Epithelial cell of esophagus (primary cell): ENCODE data around the gene NHERF2.

ENCODE experiments used
- DNase-seq: peaks from one replicate; pipeline ENCODE4 v3.0.0; 2010; ENCODE audit warnings: low read depth
- H3K4me3 ChIP-seq: 2 replicates; pipeline ENCODE4 v1.5.1; 2011; ENCODE audit warnings: mild to moderate bottlenecking, low read length, control low read depth
- TF ChIP-seq, protein P1 (sequence below): IDR thresholded peaks from 2 replicates; pipeline ENCODE4 v1.5.1; 2011; ENCODE audit warnings: low read depth, mild to moderate bottlenecking, low read length, control low read depth, inconsistent platforms; ENCODE audit not compliant: insufficient read depth; ENCODE audit errors: missing control alignments

NHERF2 gene

DNA sequence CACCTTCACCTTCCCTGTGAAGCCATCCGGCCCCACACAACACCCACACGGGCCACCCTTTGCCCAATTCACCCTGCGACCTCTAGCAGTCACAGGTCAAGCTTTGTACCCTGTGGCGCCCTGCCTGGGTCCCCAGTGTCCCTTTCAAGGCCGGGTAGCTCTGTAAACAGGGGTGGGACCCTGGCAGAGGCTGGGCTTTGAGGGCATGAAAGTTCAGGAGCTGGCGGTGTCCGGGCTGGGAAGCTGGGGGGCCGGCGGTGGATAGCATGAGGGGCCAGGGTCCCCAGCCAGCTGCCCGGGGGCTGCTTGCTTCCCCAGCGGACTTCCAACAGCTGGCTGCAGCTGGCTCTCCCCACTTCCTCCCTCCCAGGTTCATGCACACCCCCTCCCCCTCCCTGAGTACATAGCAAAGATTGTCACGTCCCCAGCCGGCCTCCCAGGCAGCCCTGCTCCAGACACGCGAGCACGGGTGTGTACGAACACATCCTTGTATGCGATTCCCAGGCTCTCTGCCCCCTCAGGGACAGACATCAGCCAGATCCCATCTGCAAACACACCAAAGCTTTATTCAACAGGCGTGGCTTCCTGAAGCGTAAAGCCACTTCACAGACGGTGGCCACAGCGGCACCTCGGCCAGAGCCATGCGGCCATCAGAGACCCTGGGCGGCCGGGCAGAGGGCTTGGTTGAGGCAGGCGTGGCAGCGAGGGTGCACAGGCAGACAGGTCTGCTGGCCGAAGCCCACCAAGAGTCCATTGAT lies 12.8 kb downstream of the NHERF2 start:
- TF ChIP-seq, protein P1, sequence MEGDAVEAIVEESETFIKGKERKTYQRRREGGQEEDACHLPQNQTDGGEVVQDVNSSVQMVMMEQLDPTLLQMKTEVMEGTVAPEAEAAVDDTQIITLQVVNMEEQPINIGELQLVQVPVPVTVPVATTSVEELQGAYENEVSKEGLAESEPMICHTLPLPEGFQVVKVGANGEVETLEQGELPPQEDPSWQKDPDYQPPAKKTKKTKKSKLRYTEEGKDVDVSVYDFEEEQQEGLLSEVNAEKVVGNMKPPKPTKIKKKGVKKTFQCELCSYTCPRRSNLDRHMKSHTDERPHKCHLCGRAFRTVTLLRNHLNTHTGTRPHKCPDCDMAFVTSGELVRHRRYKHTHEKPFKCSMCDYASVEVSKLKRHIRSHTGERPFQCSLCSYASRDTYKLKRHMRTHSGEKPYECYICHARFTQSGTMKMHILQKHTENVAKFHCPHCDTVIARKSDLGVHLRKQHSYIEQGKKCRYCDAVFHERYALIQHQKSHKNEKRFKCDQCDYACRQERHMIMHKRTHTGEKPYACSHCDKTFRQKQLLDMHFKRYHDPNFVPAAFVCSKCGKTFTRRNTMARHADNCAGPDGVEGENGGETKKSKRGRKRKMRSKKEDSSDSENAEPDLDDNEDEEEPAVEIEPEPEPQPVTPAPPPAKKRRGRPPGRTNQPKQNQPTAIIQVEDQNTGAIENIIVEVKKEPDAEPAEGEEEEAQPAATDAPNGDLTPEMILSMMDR, result no peak
- no peak overlapping the region for H3K4me3 ChIP-seq
- peak; percentile 43 for DNase-seq

DNA sequence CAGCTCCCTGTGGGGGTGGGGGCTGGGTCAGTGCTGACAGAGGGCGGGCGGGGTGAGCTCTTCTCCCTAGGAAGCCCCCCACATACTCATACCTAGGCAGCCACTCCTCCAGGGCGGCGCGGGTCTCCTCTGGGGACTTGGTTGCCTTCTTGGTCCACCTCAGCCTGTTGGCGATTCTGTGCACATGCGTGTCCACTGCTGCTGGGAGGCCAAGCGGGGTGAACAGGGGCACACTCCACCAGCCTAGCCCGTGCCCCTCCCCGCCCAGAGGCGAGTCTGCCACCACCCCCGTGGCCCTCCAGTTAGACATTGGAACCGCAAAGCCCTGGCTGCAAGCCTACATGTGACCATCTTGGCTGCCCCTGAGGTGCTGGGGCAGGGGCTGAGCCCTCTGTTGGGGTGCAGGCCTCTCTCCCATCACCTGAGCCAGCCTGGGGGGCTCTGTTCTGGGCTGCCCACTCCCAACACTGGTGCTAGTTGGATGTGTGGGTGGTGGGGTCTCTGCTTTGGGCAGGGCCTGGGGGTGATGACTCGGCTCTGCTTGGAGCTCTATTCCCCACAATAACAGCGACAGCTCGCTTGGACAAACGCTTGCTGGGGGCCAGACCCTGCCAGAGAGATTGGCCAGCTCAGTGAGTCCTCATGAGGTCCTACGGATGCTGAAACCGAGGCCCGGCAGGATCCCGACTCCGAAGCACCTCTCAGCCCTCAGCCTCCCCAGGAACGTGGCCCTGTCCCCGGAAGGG lies 13.5 kb downstream of the NHERF2 start:
- TF ChIP-seq, protein P1, result no peak
- DNase-seq, result no peak
- no peak overlapping the region for H3K4me3 ChIP-seq

DNA sequence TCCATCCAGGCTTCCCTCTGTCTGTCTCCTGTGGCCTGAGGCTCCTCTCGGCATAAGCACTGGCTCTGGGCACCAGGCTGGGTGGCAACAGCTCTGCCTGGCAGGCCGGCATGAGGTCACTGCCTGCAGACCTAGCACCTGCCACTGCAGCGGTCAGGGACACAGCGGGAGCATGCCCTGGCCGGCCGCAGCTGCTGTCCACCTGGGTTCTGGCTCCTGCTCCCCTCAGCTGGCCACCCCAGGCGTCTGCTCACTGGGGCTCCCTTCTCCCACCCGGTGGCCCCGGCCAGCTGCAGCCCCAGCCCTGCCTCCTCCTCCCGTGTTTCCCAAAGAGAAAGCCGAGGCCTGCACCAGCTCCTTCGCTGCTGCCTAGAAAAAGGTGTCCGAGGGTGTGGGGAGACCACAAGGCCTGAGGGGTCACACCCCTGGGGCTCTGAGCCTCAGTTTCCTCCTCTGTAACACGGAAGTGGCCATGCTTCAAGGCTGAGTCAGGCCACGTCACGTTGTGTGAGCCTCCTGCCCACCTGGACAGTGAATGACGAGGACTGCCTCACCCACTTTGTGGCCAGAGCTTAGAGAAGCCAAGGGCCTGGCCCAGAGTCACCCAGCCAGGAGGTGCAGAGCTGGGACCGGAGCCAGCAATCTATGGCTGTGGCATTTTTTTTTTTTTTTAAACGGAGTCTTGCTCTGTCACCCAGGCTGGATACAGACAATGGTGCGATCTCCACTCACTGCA lies 14.3 kb downstream of the NHERF2 start:
- no peak overlapping the region for H3K4me3 ChIP-seq
- DNase-seq, result peak; percentile 75
- TF ChIP-seq, protein P1, result no peak

DNA sequence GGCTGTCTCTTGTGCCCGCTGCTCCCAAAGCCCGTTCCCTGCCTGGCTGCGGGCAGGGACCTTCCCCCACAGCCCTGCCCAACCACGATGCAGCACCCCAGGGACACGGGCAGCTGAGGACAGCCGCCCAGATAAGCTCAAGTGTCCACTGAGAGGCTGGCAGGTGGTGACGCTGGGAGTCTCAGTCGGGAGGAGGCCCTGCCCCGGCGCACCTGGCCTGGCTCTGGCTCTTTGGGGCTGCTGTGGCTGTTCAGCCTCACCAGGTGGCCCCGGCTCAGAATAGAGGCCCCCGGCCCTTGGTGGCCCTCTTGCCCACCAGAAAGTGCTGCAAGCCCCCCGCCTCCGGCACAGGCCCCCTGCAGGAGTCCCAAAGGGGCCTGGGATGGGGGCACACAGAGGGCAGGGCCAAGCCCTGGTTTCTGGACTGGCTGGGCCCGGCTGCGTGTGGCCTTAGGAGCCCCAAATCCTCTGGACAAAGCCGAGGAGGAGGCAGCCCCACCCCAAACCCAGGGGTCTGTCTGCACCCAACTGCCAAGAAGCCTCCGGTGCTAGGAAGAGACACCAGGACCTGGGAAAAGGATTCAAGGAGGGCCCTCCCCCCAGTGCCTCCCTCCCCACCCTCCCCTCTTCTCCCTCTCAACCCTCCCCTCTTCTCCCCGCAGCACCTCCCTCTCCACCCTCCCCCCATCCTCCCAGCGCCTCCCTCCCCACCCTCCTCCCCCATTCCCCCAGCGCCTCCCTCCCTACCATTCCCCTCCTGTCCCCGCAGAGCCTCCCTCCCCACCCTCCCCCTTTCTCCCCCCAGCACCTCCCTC lies 15.7 kb downstream of the NHERF2 start:
- no peak for DNase-seq
- TF ChIP-seq, protein P1, result no peak
- H3K4me3 ChIP-seq, result no peak overlapping the region

DNA sequence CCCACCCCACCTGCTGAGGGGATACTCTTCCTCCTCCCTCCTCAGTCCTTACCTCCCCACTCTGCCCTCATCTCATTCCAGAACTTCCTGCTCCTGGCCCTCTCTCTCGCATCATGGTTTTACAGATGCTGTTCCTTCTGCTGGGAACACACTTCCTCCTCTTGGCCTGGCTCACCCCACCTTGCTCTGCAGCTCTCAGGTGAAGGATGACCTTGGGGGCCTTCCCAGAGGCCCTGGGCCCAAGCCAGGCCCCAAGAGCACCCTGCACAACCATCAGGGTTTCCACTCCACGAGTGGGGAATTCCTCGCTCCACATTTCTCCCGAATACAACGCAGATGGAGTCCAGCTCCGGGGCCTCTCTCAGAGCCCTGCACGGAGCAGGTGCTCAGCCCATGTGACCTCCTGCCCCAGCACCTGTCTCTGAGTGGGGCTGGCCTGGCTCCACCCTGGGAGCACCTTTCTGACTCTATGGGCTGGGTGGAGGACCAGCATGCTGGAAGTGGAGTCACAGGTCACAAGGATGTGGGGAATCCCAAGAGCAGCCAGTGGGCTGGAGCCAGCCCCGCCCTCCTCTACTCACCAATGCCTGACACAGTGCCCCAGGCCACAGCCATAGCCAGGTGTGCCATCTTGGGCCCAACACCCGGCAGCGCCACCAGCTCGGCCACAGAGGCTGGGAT lies 16.4 kb downstream of the NHERF2 start:
- peak; percentile 42 for DNase-seq
- H3K4me3 ChIP-seq, result no peak overlapping the region
- TF ChIP-seq, protein P1, result no peak
